Natural killer cell treated with Interleukin-12 subunit alpha and Interleukin-12 subunit beta and Interleukin-15 and Interleukin-18, amount 100 ng/mL, for 72 hours (primary cell): ENCODE measurements around the gene TMEM271. TPM values are rescaled to one million over a fixed set of nuclear protein-coding genes. Genes with fewer than 3 reads are reported as not detected.

Experiments
- ATAC-seq, 2 donors: fragments of 150-1000 bp; cut with Tn5 transposase in 1 of 2; sonication (Bioruptor Pico), chemical (Tn5 transposase) in 1 of 2; 2 replicates each; pipeline ENCODE4 v1.10.0; 2021
- DNase-seq: peaks from one replicate; pipeline ENCODE4 v3.0.0; 2022; ENCODE audit warnings: low spot score
- H3K27ac Mint-ChIP-seq, 2 donors: 1 replicate in 1 of 2; 2 replicates in 1 of 2; pipeline ENCODE4 v1.8.0; 2022; ENCODE audit warnings: mixed read lengths in 2 of 2, mild to moderate bottlenecking in 1 of 2, moderate library complexity in 1 of 2
- H3K27me3 Mint-ChIP-seq, 2 donors: 1 replicate in 1 of 2; 2 replicates in 1 of 2; pipeline ENCODE4 v1.8.0; 2022; ENCODE audit warnings: mixed read lengths in 2 of 2
- H3K36me3 Mint-ChIP-seq: one replicate; pipeline ENCODE4 v1.8.0; 2022; ENCODE audit warnings: mixed read lengths
- H3K4me1 Mint-ChIP-seq, 2 donors: 1 replicate in 1 of 2; 2 replicates in 1 of 2; pipeline ENCODE4 v1.8.0; 2022; ENCODE audit warnings: low read depth in 2 of 2, mixed read lengths in 2 of 2, mild to moderate bottlenecking in 1 of 2
- H3K4me3 Mint-ChIP-seq: one replicate; pipeline ENCODE4 v1.8.0; 2022; ENCODE audit warnings: mixed read lengths
- H3K9me3 Mint-ChIP-seq: 2 replicates; pipeline ENCODE4 v1.8.0; 2022; ENCODE audit warnings: mixed read lengths
- total RNA-seq, 2 donors: library from RNA; stranded (reverse); gene quantifications; one replicate each; pipeline ENCODE4 v1.2.3, GENCODE V29; 2022

Gene TMEM271
- total RNA-seq, 2 donors from 2014 or later, result not detected

DNA sequence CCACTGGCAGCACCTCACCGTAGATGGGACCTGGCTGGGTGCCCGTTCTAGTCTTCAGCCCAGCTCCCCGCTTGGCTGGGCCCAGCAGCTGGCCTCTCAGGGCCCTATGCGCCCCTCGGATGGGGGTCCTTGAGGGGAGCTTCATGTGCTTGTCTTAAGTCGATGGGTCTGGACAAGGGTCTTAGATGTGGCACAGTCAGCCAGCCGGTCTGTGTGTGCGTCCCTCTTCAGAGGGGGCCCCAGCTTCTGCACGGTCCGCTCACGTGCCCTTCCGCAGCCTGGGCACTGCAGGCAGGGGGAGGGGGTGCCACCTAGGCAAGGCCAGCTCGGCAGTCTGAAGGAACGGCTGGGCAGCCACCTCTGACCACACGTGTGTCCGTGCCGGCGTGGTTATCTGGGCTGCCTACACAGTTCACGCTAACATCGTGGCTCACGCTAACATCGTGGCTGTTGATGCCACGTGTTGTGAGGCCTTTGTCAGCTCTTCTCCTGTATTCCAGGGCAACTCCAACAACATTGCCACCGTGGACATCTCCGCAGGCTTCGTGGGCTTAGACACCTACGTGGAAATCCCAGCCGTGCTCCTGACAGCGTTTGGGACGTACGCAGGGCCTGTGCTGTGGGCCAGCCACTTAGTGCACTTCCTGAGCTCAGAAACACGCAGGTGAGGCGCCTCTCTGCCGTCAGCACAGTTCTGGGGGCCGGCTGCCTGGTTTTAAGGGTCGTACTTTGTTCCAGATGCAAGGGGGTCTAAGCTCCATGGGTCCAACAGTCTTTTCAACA is 42.6 kb downstream of the TMEM271 start:
- ATAC-seq (peak in 1 of 2 donors; percentile 4), DNase-seq (no peak)
- H3K27ac Mint-ChIP-seq, result no peak overlapping the region
- peaks cover 10% of the 10 kb centered on the region for H3K36me3 Mint-ChIP-seq
- no peak overlapping the region for H3K4me3 Mint-ChIP-seq
- H3K4me1 Mint-ChIP-seq, result peaks cover 0 to 9% of the 10 kb centered on the region in 2 donors
- H3K27me3 Mint-ChIP-seq, result no peaks in the 10 kb centered on the region
- H3K9me3 Mint-ChIP-seq, result peaks cover 5% of the 10 kb centered on the region

DNA sequence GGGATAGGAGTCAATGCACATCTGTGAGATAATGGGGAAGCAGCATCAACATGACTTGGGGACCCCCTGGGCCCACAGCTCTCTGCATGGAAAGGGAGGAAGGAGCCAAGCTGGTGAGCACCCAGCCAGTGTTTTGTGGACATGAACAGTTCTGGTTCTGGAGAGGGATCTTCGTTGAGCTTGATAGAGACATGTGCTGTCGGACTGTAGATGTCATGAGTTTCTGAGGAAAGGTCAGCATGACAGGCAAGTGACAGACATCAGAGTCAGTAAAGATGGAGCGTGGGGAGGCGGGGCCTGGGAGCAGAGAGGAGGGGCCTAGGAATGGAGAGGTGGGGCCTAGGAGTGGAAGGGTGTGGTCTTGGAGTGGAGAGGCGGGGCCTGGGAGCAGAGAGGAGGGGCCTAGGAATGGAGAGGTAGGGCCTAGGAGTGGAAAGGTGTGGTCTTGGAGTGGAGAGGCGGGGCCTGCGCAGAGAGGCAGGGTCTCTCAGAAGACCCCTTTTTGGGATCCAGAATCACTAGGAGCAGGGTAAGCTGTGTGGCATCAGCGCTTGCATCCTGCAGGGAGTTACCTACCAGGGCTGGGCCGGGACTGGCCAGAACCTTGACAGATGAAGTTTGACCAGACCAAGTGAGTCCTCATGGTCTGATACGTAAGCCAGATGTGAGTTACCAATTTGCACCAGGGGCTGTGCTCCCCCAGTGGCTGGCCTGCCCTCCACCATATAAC is 43.3 kb downstream of the TMEM271 start:
- Mint-ChIP-seq H3K27ac (no peak overlapping the region), H3K4me3 (no peak overlapping the region), H3K36me3 (peaks cover 10% of the 10 kb centered on the region), H3K27me3 (no peaks in the 10 kb centered on the region), H3K4me1 (peaks cover 0 to 9% of the 10 kb centered on the region in 2 donors), H3K9me3 (peaks cover 5% of the 10 kb centered on the region)
- DNase-seq, result no peak
- ATAC-seq, result peak in 1 of 2 donors; percentile 35

DNA sequence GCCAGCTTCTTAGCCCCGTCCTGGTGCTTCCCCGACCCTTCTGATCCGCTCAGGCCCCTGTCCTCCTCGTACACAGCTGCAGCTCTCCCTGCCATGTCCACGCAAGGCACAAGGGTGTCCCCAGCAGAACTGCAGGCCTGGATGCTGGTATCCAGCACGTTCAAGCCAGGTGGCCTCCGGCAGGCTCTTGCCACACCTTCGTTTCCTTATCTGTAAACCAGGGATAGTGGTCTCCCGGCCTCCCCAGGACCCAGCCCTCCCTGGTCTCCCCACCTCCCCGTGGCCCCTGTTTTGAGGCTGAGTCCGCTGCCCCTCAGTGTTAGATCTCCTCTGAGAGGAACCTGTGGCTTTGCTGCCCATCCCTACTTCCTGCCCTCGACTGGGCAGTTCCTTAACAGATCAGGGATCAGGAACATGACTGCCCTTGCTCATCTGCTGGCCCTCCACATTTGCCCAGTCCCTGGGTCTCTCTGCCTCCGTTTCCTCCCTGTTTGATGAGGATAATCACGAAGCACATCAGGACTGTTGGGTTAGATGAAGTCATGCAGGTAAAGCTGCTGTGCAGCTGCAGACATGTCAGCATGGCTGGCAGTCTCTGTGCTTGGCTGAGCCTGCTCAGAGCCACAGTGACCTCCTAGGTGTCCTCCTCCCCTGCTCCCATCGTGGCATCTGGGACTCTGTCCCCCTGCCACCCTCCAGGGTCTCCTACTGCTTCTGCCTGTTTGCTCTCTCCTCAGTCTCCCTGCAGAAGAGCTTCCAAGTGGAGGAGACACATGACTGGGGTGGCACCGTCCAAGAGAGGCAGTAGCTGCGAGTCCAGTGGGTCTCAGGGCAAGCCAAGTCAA is 44.2 kb downstream of the TMEM271 start:
- Mint-ChIP-seq H3K9me3 (peaks cover 5% of the 10 kb centered on the region), H3K4me3 (no peak overlapping the region), H3K36me3 (peaks cover 14% of the 10 kb centered on the region), H3K4me1 (peaks cover 0 to 9% of the 10 kb centered on the region in 2 donors), H3K27me3 (no peaks in the 10 kb centered on the region), H3K27ac (no peak overlapping the region)
- ATAC-seq (no peak), DNase-seq (no peak)

DNA sequence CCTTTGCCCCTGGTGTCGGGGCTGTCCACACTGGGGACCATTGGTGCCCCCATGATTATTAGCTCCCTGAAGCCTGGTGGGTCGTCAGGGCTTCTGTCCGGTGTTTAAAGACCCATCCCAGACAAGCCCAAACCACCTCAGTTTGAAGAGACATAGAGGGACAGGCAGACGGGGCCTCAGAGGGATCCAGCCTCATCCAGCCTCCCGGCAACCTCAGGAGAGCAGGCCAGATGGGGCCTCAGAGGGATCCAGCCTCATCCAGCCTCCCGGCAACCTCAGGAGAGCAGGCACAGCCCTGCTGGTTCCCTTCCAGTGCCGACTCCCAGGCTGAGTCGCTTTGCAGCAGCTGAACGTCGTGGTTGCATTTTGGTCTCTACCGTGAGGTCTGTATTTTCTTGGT is 45.0 kb downstream of the TMEM271 start:
- H3K27me3 Mint-ChIP-seq, result no peaks in the 10 kb centered on the region
- no peak overlapping the region for H3K4me3 Mint-ChIP-seq
- ATAC-seq, result no peak
- no peak overlapping the region for H3K27ac Mint-ChIP-seq
- peaks cover 0 to 9% of the 10 kb centered on the region in 2 donors for H3K4me1 Mint-ChIP-seq
- no peak for DNase-seq
- peaks cover 15% of the 10 kb centered on the region for H3K36me3 Mint-ChIP-seq
- peaks cover 5% of the 10 kb centered on the region for H3K9me3 Mint-ChIP-seq

DNA sequence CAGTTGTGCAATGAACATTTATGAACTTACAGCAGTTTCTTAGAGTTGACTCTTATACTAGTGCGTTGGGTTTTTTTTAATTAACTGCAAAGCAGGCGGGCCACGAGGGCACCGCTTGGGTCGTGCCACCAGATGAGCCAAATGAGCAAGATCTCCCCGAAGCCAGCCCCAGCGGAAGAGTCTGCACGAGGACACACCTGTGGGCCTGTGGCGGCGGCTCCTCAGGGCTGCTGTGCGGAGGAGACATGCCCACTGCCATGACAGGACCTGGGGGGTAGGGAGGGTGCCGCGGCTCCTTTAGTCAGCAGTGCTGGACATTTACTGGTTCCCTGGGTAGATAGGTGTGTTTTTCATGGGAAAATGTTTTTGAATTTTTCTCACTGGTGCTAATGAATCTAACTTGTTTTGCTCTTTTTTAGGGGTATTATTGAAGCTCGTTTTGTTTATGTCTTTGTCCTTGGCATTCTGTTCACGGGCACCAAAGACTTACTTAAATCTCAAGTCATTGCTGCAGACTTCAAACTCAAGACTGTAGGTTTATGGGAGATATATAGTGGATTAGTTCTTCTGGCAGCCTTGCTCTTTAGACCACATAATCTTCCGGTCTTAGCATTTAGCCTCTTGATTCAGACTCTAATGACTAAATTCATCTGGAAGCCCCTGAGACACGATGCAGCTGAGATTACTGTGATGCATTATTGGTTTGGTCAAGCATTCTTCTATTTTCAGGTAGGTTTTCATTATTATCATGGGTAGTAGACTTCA is 45.9 kb downstream of the TMEM271 start:
- H3K4me1 Mint-ChIP-seq, result peaks cover 0 to 9% of the 10 kb centered on the region in 2 donors
- peaks cover 5% of the 10 kb centered on the region for H3K9me3 Mint-ChIP-seq
- no peak overlapping the region for H3K4me3 Mint-ChIP-seq
- H3K36me3 Mint-ChIP-seq, result peaks cover 18% of the 10 kb centered on the region
- H3K27ac Mint-ChIP-seq, result no peak overlapping the region
- no peak for ATAC-seq
- DNase-seq, result no peak
- H3K27me3 Mint-ChIP-seq, result no peaks in the 10 kb centered on the region

- H3K36me3 Mint-ChIP-seq, result peaks cover 22% of the 10 kb centered on the region
- peaks cover 5% of the 10 kb centered on the region for H3K9me3 Mint-ChIP-seq
- no peak for DNase-seq
- no peak for ATAC-seq
- H3K27ac Mint-ChIP-seq, result no peak overlapping the region
- H3K4me1 Mint-ChIP-seq, result peaks cover 0 to 9% of the 10 kb centered on the region in 2 donors
- no peak overlapping the region for H3K4me3 Mint-ChIP-seq
- no peaks in the 10 kb centered on the region for H3K27me3 Mint-ChIP-seq
These were observed 46.5 kb downstream of the TMEM271 start for GRCh38 chr4:529563-529962.

DNA sequence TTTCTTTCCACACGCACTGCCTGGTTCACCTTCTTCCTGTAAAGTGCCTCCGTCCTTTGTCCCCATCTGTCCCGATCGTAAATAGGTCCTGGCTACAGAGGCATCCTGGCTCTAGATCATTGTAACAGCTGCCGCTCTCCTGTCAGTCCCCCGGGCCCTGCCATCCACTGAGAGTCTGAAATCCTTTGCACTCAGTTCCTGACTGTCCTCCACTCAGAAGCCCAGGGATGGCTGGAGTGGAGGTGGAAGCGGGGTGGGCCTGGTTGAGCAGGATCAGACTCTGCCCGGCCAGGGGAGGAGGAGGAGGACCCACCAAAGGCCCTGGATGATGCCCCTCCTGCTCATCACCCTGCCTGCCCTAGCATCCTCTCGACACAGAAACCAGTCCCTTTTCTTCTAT is 47.3 kb downstream of the TMEM271 start:
- Mint-ChIP-seq H3K27me3 (no peaks in the 10 kb centered on the region), H3K27ac (no peak overlapping the region)

GRCh38 chr4:528296-528695 is 47.8 kb downstream of the TMEM271 start:
- DNase-seq (no peak), ATAC-seq (no peak)
- Mint-ChIP-seq H3K4me1 (peaks cover 0 to 9% of the 10 kb centered on the region in 2 donors), H3K27ac (no peak overlapping the region), H3K9me3 (peaks cover 5% of the 10 kb centered on the region), H3K36me3 (peaks cover 22% of the 10 kb centered on the region), H3K4me3 (no peak overlapping the region), H3K27me3 (no peaks in the 10 kb centered on the region)

More for the DNA sequence above, 47.3 kb downstream of the TMEM271 start:
- DNase-seq (no peak), ATAC-seq (no peak)
- Mint-ChIP-seq H3K4me3 (no peak overlapping the region), H3K36me3 (peaks cover 22% of the 10 kb centered on the region), H3K4me1 (peaks cover 0 to 9% of the 10 kb centered on the region in 2 donors), H3K9me3 (peaks cover 5% of the 10 kb centered on the region)

GRCh38 chr4:526971-527460 is 49.1 kb downstream of the TMEM271 start:
- peaks cover 16% of the 10 kb centered on the region for H3K36me3 Mint-ChIP-seq
- no peak overlapping the region for H3K27ac Mint-ChIP-seq
- no peaks in the 10 kb centered on the region for H3K9me3 Mint-ChIP-seq
- ATAC-seq (no peak), DNase-seq (no peak)
- no peaks in the 10 kb centered on the region for H3K27me3 Mint-ChIP-seq
- no peak overlapping the region for H3K4me3 Mint-ChIP-seq
- peaks cover 0 to 4% of the 10 kb centered on the region in 2 donors for H3K4me1 Mint-ChIP-seq

DNA sequence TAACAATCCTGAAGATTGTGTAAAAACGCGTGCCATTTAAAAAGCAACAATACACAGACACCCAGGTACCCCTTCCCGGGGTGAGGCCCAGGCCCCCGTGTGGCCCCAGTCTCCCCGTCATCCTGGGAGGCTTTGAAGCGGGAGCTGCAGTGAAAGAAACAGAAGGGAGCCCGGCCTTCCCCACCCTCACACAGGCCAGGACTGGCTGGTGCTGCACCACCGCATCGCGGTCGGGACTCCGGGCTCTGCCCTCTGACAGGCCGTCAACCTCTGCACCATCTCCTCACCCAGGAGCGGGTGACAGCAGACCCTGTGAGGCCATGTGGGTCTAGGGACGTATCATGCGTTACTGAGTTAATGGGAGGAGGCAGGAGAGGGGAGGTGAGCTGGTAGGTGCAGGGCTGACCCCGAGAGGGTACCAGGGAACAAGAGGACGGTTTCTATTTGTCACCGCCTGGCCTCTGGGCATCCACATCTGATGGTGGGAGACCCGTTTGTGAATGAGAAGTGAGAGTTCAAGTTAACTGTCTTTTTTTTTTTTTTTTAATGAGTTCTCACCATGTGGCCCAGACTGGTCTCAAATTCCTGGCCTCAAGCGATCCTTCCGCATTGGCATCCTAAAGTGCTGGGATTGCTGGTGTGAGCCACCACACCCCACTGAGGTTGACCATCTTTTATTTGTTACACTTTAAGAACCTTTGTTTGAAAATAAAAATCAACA is 49.7 kb downstream of the TMEM271 start:
- DNase-seq (no peak), ATAC-seq (no peak)
- Mint-ChIP-seq H3K36me3 (peaks cover 21% of the 10 kb centered on the region), H3K4me3 (no peak overlapping the region), H3K27me3 (no peaks in the 10 kb centered on the region), H3K9me3 (no peaks in the 10 kb centered on the region), H3K27ac (no peak overlapping the region), H3K4me1 (peaks cover 0 to 8% of the 10 kb centered on the region in 2 donors)

DNA sequence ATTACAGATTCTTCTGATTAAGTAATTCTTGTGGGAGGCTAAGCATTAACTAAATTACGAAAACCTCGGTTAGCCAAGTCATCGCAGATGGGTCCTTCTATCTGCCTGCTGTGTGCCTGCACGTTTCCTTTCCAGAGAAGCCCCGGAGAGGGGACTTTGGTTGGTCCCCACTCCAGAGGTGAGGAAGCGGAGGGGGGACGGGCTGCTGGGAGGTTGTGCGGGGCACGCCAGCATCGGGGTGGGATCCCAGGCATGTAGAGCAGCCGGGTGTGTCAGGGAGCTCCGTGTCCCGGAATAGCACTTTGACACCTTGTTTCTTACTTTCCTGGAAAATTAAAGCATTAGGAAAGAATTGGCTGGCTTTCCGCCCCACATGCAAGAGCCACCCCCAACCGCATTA is 50.4 kb downstream of the TMEM271 start:
- no peak for ATAC-seq
- H3K9me3 Mint-ChIP-seq, result no peaks in the 10 kb centered on the region
- H3K27ac Mint-ChIP-seq, result no peak overlapping the region
- peaks cover 21% of the 10 kb centered on the region for H3K36me3 Mint-ChIP-seq
- no peak for DNase-seq
- H3K4me1 Mint-ChIP-seq, result peaks cover 0 to 8% of the 10 kb centered on the region in 2 donors
- no peak overlapping the region for H3K4me3 Mint-ChIP-seq
- no peaks in the 10 kb centered on the region for H3K27me3 Mint-ChIP-seq

- no peak for DNase-seq
- Mint-ChIP-seq H3K9me3 (no peaks in the 10 kb centered on the region), H3K4me3 (no peak overlapping the region), H3K27me3 (no peaks in the 10 kb centered on the region), H3K36me3 (peaks cover 22% of the 10 kb centered on the region), H3K27ac (no peak overlapping the region), H3K4me1 (peaks cover 2 to 13% of the 10 kb centered on the region in 2 donors)
- no peak for ATAC-seq
These were observed 51.9 kb downstream of the TMEM271 start for GRCh38 chr4:524196-524595.
